K562 (cell line): ENCODE measurements around the gene DKC1. TPM values are rescaled to one million over a fixed set of nuclear protein-coding genes. Genes with fewer than 3 reads are reported as not detected.

Experiments used
- ATAC-seq: fragments of 200-7000 bp; cut with Tn5 transposase; 3 replicates; pipeline ENCODE4 v1.9.1; 2020; ENCODE audit warnings: moderate library complexity
- BruUV-seq: library from RNA; stranded (reverse); fragments of 400-500 nt; replicated peaks from 2 replicates; lab custom pipeline; 2021; lab: Mats Ljungman, UMichigan
- CTCF ChIA-PET: fragments of 300-600 bp; formaldehyde crosslinking; extraction: SDS; loops from one replicate; lab custom pipeline; 2021; ENCODE audit warnings: low intra/inter-chr PET ratio; lab: Yijun Ruan, JAX
- POLR2A ChIA-PET: fragments of 300-600, 350-650 bp; sonication (Branson Sonifier 250); formaldehyde crosslinking; extraction: SDS; loops from one replicate; lab custom pipeline; 2021; ENCODE audit warnings: antibody characterized with exemption, inconsistent platforms; lab: Yijun Ruan, JAX
- DNase-seq, 4 experiments: peaks; one replicate each; pipeline versions ENCODE4 v3.0.0 to v3.0.0-alpha.2; 2011 to 2018; ENCODE audit warnings: low spot score in 3 of 4, mixed read lengths in 3 of 4; ENCODE audit errors: extremely low read depth in 1 of 4
- FAIRE-seq: peaks from 2 replicates; lab custom pipeline; 2011; peaks lifted over from hg19 to GRCh38; lab: Jason Lieb, UNC
- H2AFZ ChIP-seq: 2 replicates; pipeline ENCODE4 v1.6.0; 2011; ENCODE audit warnings: low read depth, low read length, control low read depth, inconsistent platforms
- H3K27ac ChIP-seq: fragments of 200-600 bp; 3 replicates; pipeline ENCODE4 v1.8.0; 2011; ENCODE audit warnings: low read depth, mild to moderate bottlenecking, control low read depth, inconsistent platforms, low read length, moderate library complexity, mixed read lengths; ENCODE audit errors: extremely low read depth
- H3K27me3 ChIP-seq, 2 experiments: fragments of 300-600 bp in 1 of 2; 2 replicates in 1 of 2; 3 replicates in 1 of 2; pipeline versions ENCODE4 v1.6.0 to v1.8.0; 2011; ENCODE audit warnings: inconsistent platforms in 2 of 2, low read length in 2 of 2, mild to moderate bottlenecking in 1 of 2, mixed read lengths in 1 of 2, moderate library complexity in 1 of 2; ENCODE audit not compliant: control insufficient read depth in 2 of 2, insufficient read depth in 2 of 2
- H3K36me3 ChIP-seq: fragments of 300-600 bp; 3 replicates; pipeline ENCODE4 v1.8.0; 2011; ENCODE audit warnings: mild to moderate bottlenecking, low read length, inconsistent platforms; ENCODE audit not compliant: control insufficient read depth, insufficient read depth
- H3K4me1 ChIP-seq, 2 experiments: fragments of 200-600 bp in 1 of 2; replicated peaks in 1 of 2; 2 replicates in 1 of 2; 3 replicates in 1 of 2; pipeline versions ENCODE4 v1.5.1 to v1.8.0; 2011; ENCODE audit warnings: inconsistent platforms in 2 of 2, low read length in 2 of 2, mild to moderate bottlenecking in 1 of 2, mixed read lengths in 1 of 2, moderate library complexity in 1 of 2; ENCODE audit not compliant: control insufficient read depth in 2 of 2, insufficient read depth in 2 of 2
- H3K4me2 ChIP-seq: 2 replicates; pipeline ENCODE4 v1.6.1; 2011; ENCODE audit warnings: low read length, control low read depth, inconsistent platforms, mixed read lengths; ENCODE audit not compliant: insufficient read depth
- H3K4me3 ChIP-seq: fragments of 200-600 bp; sonication (generic), shearing (Covaris generic); 2 replicates; pipeline ENCODE4 v1.5.1; 2016; ENCODE audit warnings: control low read depth, inconsistent platforms
- H3K79me2 ChIP-seq: fragments of 200-600 bp; 3 replicates; pipeline ENCODE4 v1.8.0; 2011; ENCODE audit warnings: low read length, inconsistent platforms; ENCODE audit not compliant: control insufficient read depth, insufficient read depth
- H3K9ac ChIP-seq, 2 experiments: 2 replicates each; pipeline versions ENCODE4 v1.6.0 to v1.6.1; 2011; ENCODE audit warnings: low read depth in 2 of 2, low read length in 2 of 2, control low read depth in 1 of 2, inconsistent platforms in 1 of 2, mild to moderate bottlenecking in 1 of 2, mixed read lengths in 1 of 2; ENCODE audit not compliant: insufficient read depth in 1 of 2
- H3K9me1 ChIP-seq: one replicate; pipeline ENCODE4 v1.6.0; 2011; ENCODE audit warnings: inconsistent platforms, mild to moderate bottlenecking, low read length, moderate library complexity; ENCODE audit not compliant: control insufficient read depth, insufficient read depth
- H3K9me3 ChIP-seq: replicated peaks from 2 replicates; pipeline ENCODE4 v1.5.1; 2011; ENCODE audit warnings: low read depth, low read length, inconsistent platforms; ENCODE audit not compliant: control insufficient read depth, insufficient read depth
- H4K20me1 ChIP-seq: replicated peaks from 2 replicates; pipeline ENCODE4 v1.6.1; 2011; ENCODE audit warnings: low read length, inconsistent platforms, mixed read lengths; ENCODE audit not compliant: control insufficient read depth, insufficient read depth
- BDP1 ChIP-seq: IDR thresholded peaks from 3 replicates; pipeline ENCODE4 v1.6.1; 2011; ENCODE audit not compliant: insufficient read length, insufficient read depth
- CEBPB ChIP-seq: fragments of 450-650 bp; IDR thresholded peaks from 2 replicates; pipeline ENCODE4 v1.6.1; 2016; ENCODE audit warnings: missing genetic modification characterization, missing compliant biosample characterization
- EGR1 ChIP-seq: fragments of 450-650 bp; conservative IDR thresholded peaks from 2 replicates; pipeline ENCODE4 v1.6.1; 2017; ENCODE audit warnings: mild to moderate bottlenecking
- GABPA ChIP-seq: fragments of 200-800 bp; sonication (Bioruptor generic); conservative IDR thresholded peaks from 2 replicates; pipeline ENCODE4 v1.6.1; 2016; ENCODE audit warnings: low read depth, missing genetic modification characterization, missing compliant biosample characterization
- GATAD2B ChIP-seq: fragments of 450-650 bp; IDR thresholded peaks from 2 replicates; pipeline ENCODE4 v1.6.1; 2017; ENCODE audit warnings: mild to moderate bottlenecking, borderline replicate concordance
- MIER1 ChIP-seq: fragments of 450-650 bp; IDR thresholded peaks from 2 replicates; pipeline ENCODE4 v1.6.1; 2016; ENCODE audit warnings: antibody characterized with exemption, mild to moderate bottlenecking, low read depth
- NR3C1 ChIP-seq: sonication (generic); formaldehyde crosslinking; IDR thresholded peaks from 2 replicates; pipeline ENCODE4 v1.8.1; 2022; ENCODE audit warnings: missing genetic modification reagents
- POLR2A ChIP-seq: fragments of 450-650 bp; conservative IDR thresholded peaks from 2 replicates; pipeline ENCODE4 v1.6.1; 2016
- RBFOX2 ChIP-seq: fragments of 200-400 bp; formaldehyde crosslinking; IDR thresholded peaks from 2 replicates; pipeline ENCODE4 v1.6.1; 2017; ENCODE audit warnings: low read depth, mild to moderate bottlenecking, low read length, moderate library complexity
- RBM17 ChIP-seq: fragments of 200-400 bp; formaldehyde crosslinking; IDR thresholded peaks from 2 replicates; pipeline ENCODE4 v1.6.1; 2017; ENCODE audit warnings: low read depth, mild to moderate bottlenecking, low read length, borderline replicate concordance
- SMAD3 ChIP-seq: fragments of 450-650 bp; formaldehyde crosslinking; conservative IDR thresholded peaks from 2 replicates; pipeline ENCODE4 v1.4.0; 2020; ENCODE audit warnings: mild to moderate bottlenecking
- ZBTB17 ChIP-seq: fragments of 450-650 bp; formaldehyde crosslinking; IDR thresholded peaks from 2 replicates; pipeline ENCODE4 v1.4.0; 2020; ENCODE audit warnings: mild to moderate bottlenecking
- ZBTB7A ChIP-seq: IDR thresholded peaks from 2 replicates; pipeline ENCODE4 v1.6.1; 2011; ENCODE audit warnings: low read depth, mild to moderate bottlenecking, low read length, moderate library complexity, borderline replicate concordance; ENCODE audit not compliant: control insufficient read depth
- ZNF134 ChIP-seq: fragments of 250-450 bp; sonication (Bioruptor Pico); conservative IDR thresholded peaks from 2 replicates; pipeline ENCODE4 v1.4.0; 2020
- ZNF507 ChIP-seq: conservative IDR thresholded peaks from 2 replicates; pipeline ENCODE4 v1.6.1; 2017; ENCODE audit warnings: missing genetic modification characterization, missing compliant biosample characterization
- WGBS: fragments of 100-300 bp; shearing (Covaris generic); methylation state at CpG from one replicate; pipeline ENCODE4 v1.1.6; 2016; ENCODE audit warnings: low coverage, mixed read lengths; ENCODE audit not compliant: insufficient coverage; ENCODE audit errors: missing lambda C conversion rate; 5-methylcytosine and 5-hydroxymethylcytosine counted together
- in situ Hi-C: fragments of 300-500 bp; cut with MboI; formaldehyde crosslinking; loops from 4 replicates; pipeline ENCODE4 v1.15.0; 2018; ENCODE audit warnings: inconsistent platforms, mixed read lengths
- intact Hi-C: fragments of 100-400 bp; cut with micrococcal nuclease; formaldehyde crosslinking; loops from 2 replicates; pipeline ENCODE4 v1.14.2; 2022
- polyA plus RNA-seq, 8 experiments: library from polyadenylated mRNA; depleted of rRNA in 4 of 8; stranded (reverse) in 5 of 8; unstranded in 3 of 8; fragments of >200 nt; fragmentation: Nextera tagmentation in 2 of 8; fragmentation: Illumina TruSeq in 1 of 8; extraction: Ambion mirVana in 2 of 8; extraction: Trizol in 1 of 8; gene quantifications; 2 replicates each; pipeline versions ENCODE4 v1.2.1 to v1.2.3, GENCODE V29; 2011 to 2014; ENCODE audit warnings: inconsistent platforms in 1 of 8, missing spikeins in 1 of 8
- total RNA-seq, 7 experiments: library from RNA; depleted of rRNA in 6 of 7; stranded (reverse); fragments of >200 nt in 6 of 7; fragmentation: Illumina TruSeq in 2 of 7; extraction: Trizol in 2 of 7; gene quantifications; 2 replicates each; pipeline versions ENCODE4 v1.2.1 to v1.2.3, GENCODE V29; 2011 to 2021; ENCODE audit warnings: low replicate concordance in 1 of 7
- TF ChIP-seq, protein P1 (sequence below): fragments of 450-650 bp; formaldehyde crosslinking; IDR thresholded peaks from 2 replicates; pipeline ENCODE4 v1.4.0; 2020; ENCODE audit warnings: mild to moderate bottlenecking
- TF ChIP-seq, protein P2 (sequence below): sonication (generic); formaldehyde crosslinking; IDR thresholded peaks from 2 replicates; pipeline ENCODE4 v1.8.1; 2023; ENCODE audit warnings: mild to moderate bottlenecking, missing genetic modification reagents
- TF ChIP-seq, protein P3 (sequence below): sonication (generic); formaldehyde crosslinking; IDR thresholded peaks from 2 replicates; pipeline ENCODE4 v1.8.0; 2022; ENCODE audit warnings: missing genetic modification reagents, mild to moderate bottlenecking, moderate library complexity, borderline replicate concordance

Gene DKC1
- total and polyA plus RNA-seq, 9 of the 15 experiments (the other 6 are each of a cell fraction or from before 2014, with no cell fraction given), result 205 to 313 (median 219) TPM

DNA sequence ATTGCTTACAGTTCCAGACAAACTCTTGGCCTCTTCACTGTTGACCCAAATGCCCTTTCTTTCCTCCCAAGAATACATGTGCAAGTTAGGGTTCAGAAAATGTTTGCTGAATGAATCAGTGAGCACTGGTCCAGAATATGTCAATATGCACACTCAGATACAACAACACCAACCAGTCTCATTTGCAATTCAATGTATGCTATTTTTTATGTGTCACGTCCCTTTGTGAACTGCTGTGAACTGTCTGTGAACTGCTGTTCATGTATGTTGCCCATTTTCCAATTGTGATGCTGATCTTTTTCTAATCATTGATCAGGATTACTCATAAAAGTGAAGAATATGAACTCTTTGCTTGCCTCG lies 29.6 kb upstream of the DKC1 start (continued):
- TF ChIP-seq SMAD3 (CRISPR knock-in tag), result no peak
- TF ChIP-seq POLR2A, result no peak
- TF ChIP-seq ZBTB17 (CRISPR knock-in tag), result no peak
- no peak for TF ChIP-seq GATAD2B
- no peak for TF ChIP-seq NR3C1 (CRISPR knock-in tag)
- no peak for TF ChIP-seq ZNF507 (tag)
- TF ChIP-seq ZBTB7A, result no peak
- TF ChIP-seq, protein P1, sequence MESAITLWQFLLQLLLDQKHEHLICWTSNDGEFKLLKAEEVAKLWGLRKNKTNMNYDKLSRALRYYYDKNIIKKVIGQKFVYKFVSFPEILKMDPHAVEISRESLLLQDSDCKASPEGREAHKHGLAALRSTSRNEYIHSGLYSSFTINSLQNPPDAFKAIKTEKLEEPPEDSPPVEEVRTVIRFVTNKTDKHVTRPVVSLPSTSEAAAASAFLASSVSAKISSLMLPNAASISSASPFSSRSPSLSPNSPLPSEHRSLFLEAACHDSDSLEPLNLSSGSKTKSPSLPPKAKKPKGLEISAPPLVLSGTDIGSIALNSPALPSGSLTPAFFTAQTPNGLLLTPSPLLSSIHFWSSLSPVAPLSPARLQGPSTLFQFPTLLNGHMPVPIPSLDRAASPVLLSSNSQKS (CRISPR knock-in tag), result no peak

- FAIRE-seq (peak; percentile 15), ATAC-seq (peak; percentile 62), DNase-seq (peak in 1 of 4 experiments; percentile 32)
- in situ Hi-C loops (loop anchor here (25.0 kb wide), 1 partner anchor 147 kb away; the partner anchor contains the start of gene CTAG1A), intact Hi-C loops (no loop called here)
- Histone ChIP-seq H3K27ac (peak overlapping the region; percentile 60; the same call in 2 of the 3 replicates), H4K20me1 (0 out of 2 replicates have a peak, but pooled peaks cover 4% of the 10 kb centered on the region), H3K36me3 (peaks cover 28% of the 10 kb centered on the region), H3K9me3 (no peaks in the 10 kb centered on the region), H3K27me3 (no peaks in the 10 kb centered on the region), H3K9me1 (no peaks in the 10 kb centered on the region), H3K79me2 (peaks cover 80% of the 10 kb centered on the region), H3K9ac (peak overlapping the region in 1 of 2 experiments; percentile 41; a peak in 1 of 4 replicates), H3K4me2 (0 out of 2 replicates have a peak overlapping the region, but pooled peaks have one; percentile 7), H2AFZ (no peak overlapping the region), H3K4me3 (no peak overlapping the region), H3K4me1 (peaks cover 4 to 53% of the 10 kb centered on the region in 2 experiments; a peak in 4 of 5 replicates)
- ChIA-PET CTCF (no interaction called here), POLR2A (interaction anchor here (1.3 kb wide), 1 partner anchor 29 kb away, joined by 3 read pairs; no protein-coding TSS in a partner anchor)
- no TSS peak for BruUV-seq
- WGBS, result 43% methylated on average over 8 of the region's 8 CpGs
- TF ChIP-seq, protein P2, sequence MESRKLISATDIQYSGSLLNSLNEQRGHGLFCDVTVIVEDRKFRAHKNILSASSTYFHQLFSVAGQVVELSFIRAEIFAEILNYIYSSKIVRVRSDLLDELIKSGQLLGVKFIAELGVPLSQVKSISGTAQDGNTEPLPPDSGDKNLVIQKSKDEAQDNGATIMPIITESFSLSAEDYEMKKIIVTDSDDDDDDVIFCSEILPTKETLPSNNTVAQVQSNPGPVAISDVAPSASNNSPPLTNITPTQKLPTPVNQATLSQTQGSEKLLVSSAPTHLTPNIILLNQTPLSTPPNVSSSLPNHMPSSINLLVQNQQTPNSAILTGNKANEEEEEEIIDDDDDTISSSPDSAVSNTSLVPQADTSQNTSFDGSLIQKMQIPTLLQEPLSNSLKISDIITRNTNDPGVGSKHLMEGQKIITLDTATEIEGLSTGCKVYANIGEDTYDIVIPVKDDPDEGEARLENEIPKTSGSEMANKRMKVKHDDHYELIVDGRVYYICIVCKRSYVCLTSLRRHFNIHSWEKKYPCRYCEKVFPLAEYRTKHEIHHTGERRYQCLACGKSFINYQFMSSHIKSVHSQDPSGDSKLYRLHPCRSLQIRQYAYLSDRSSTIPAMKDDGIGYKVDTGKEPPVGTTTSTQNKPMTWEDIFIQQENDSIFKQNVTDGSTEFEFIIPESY, result peak; percentile 46; the same call in 1 of the 2 replicates
- TF ChIP-seq, protein P3, sequence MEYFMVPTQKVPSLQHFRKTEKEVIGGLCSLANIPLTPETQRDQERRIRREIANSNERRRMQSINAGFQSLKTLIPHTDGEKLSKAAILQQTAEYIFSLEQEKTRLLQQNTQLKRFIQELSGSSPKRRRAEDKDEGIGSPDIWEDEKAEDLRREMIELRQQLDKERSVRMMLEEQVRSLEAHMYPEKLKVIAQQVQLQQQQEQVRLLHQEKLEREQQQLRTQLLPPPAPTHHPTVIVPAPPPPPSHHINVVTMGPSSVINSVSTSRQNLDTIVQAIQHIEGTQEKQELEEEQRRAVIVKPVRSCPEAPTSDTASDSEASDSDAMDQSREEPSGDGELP (CRISPR knock-in tag), result no peak
- TF ChIP-seq ZNF134 (CRISPR knock-in tag) (no peak), RBFOX2 (no peak), ZNF507 (tag) (no peak), CEBPB (tag) (0 out of 2 replicates have a peak, but pooled peaks have one; percentile 23), MIER1 (no peak), RBM17 (no peak), GABPA (tag) (peak; percentile 22; the same call in 1 of the 2 replicates), BDP1 (no peak), SMAD3 (CRISPR knock-in tag) (no peak), EGR1 (peak; percentile 58)
Observed at GRCh38 chrX:154734061-154734781, 28.4 kb upstream of the DKC1 start.
